A673 (cell line): ENCODE measurements around the gene BBX. TPM values are rescaled to one million over a fixed set of nuclear protein-coding genes. Genes with fewer than 3 reads are reported as not detected.

ENCODE experiments used
- BruUV-seq: library from RNA; stranded (reverse); fragments of 400-500 nt; replicated peaks from 2 replicates; lab custom pipeline; 2021; lab: Mats Ljungman, UMichigan
- CTCF ChIA-PET: fragments of 300-600 bp; sonication (Branson Sonifier 250); formaldehyde crosslinking; loops from one replicate; lab custom pipeline; 2022; ENCODE audit warnings: antibody characterized with exemption; lab: Charles Lee
- POLR2A ChIA-PET: fragments of 300-600 bp; sonication (Branson Sonifier 250); formaldehyde crosslinking; loops from one replicate; lab custom pipeline; 2022; ENCODE audit warnings: antibody characterized with exemption; ENCODE audit not compliant: low non-redundant PET; lab: Charles Lee
- DNase-seq: peaks from one replicate; pipeline ENCODE4 v3.0.0-alpha.2; 2015; ENCODE audit warnings: low spot score
- H3K27ac ChIP-seq: fragments of 200-600 bp; sonication (generic); 2 replicates; pipeline ENCODE4 v1.5.1; 2016; ENCODE audit warnings: mixed run types, low read depth, mild to moderate bottlenecking, mixed read lengths, antibody characterized with exemption, low read length; ENCODE audit not compliant: poor library complexity, severe bottlenecking
- H3K27me3 ChIP-seq: fragments of 200-600 bp; sonication (generic); replicated peaks from 2 replicates; pipeline ENCODE4 v1.6.1; 2017; ENCODE audit warnings: mixed run types, low read depth, mild to moderate bottlenecking, mixed read lengths, antibody characterized with exemption, low read length; ENCODE audit not compliant: insufficient read depth, poor library complexity
- H3K36me3 ChIP-seq: fragments of 200-600 bp; sonication (generic); 2 replicates; pipeline ENCODE4 v1.6.1; 2016; ENCODE audit warnings: mixed run types, mild to moderate bottlenecking, mixed read lengths, antibody characterized with exemption, low read length; ENCODE audit not compliant: insufficient read depth, poor library complexity, severe bottlenecking
- H3K4me1 ChIP-seq: fragments of 200-600 bp; sonication (generic); 2 replicates; pipeline ENCODE4 v1.6.1; 2017; ENCODE audit warnings: mixed run types, mild to moderate bottlenecking, mixed read lengths, antibody characterized with exemption, low read length; ENCODE audit not compliant: insufficient read depth, poor library complexity, severe bottlenecking
- H3K4me3 ChIP-seq: fragments of 200-600 bp; sonication (generic); 2 replicates; pipeline ENCODE4 v1.5.1; 2016; ENCODE audit warnings: low read depth, mixed run types, mild to moderate bottlenecking, mixed read lengths, low read length; ENCODE audit not compliant: poor library complexity, severe bottlenecking
- H3K9me3 ChIP-seq: fragments of 200-600 bp; sonication (generic); 2 replicates; pipeline ENCODE4 v1.6.1; 2016; ENCODE audit warnings: mixed run types, low read depth, mild to moderate bottlenecking, mixed read lengths, antibody characterized with exemption, low read length; ENCODE audit not compliant: poor library complexity, severe bottlenecking
- CTCF ChIP-seq: fragments of 300-800, 200-600 bp; sonication (generic); conservative IDR thresholded peaks from 2 replicates; pipeline ENCODE4 v1.5.1; 2017; ENCODE audit warnings: low read depth, mild to moderate bottlenecking, antibody characterized with exemption, low read length, moderate library complexity, mixed read lengths
- EZH2 ChIP-seq: fragments of 200-600 bp; sonication (generic); IDR thresholded peaks from 2 replicates; pipeline ENCODE4 v1.6.1; 2017; ENCODE audit warnings: borderline replicate concordance, low read depth, mild to moderate bottlenecking, mixed read lengths, antibody characterized with exemption, low read length; ENCODE audit not compliant: poor library complexity, severe bottlenecking
- intact Hi-C: fragments of 100-400 bp; cut with micrococcal nuclease; formaldehyde crosslinking; loops from one replicate; pipeline ENCODE4 v1.10.0; 2022; ENCODE audit not compliant: unreplicated experiment
- total RNA-seq: library from RNA; stranded (reverse); gene quantifications from 2 replicates; pipeline ENCODE4 v1.2.3, GENCODE V29; 2021

BBX gene
- total RNA-seq, 1 experiment from 2014 or later = 28.9 TPM

GRCh38 chr3:107662124-107662507 is 139.4 kb downstream of the BBX start:
- TF ChIP-seq CTCF = no peak
- no peak for TF ChIP-seq EZH2
- DNase-seq = peak; percentile 54
- Histone ChIP-seq H3K4me1 (peaks cover 18% of the 10 kb centered on the region), H3K36me3 (no peaks in the 10 kb centered on the region), H3K4me3 (peak overlapping the region; percentile 3), H3K27ac (no peak overlapping the region), H3K27me3 (no peaks in the 10 kb centered on the region), H3K9me3 (no peaks in the 10 kb centered on the region)
- CTCF ChIA-PET = no interaction called here
- BruUV-seq = no TSS peak
- intact Hi-C loops = loop anchor here (5.0 kb wide), 2 partner anchors 185 to 425 kb away; no protein-coding TSS in a partner anchor
- POLR2A ChIA-PET = interaction anchor here (0.6 kb wide), 1 partner anchor 16 kb away, joined by 3 read pairs; no protein-coding TSS in a partner anchor

- Histone ChIP-seq H3K9me3 (no peaks in the 10 kb centered on the region), H3K27me3 (no peaks in the 10 kb centered on the region), H3K36me3 (no peaks in the 10 kb centered on the region), H3K27ac (no peak overlapping the region), H3K4me3 (peak overlapping the region; percentile 3), H3K4me1 (peaks cover 18% of the 10 kb centered on the region)
- no peak for DNase-seq
- ChIA-PET POLR2A (interaction anchor here (0.6 kb wide), 1 partner anchor 15 kb away, joined by 3 read pairs; no protein-coding TSS in a partner anchor), CTCF (no interaction called here)
- BruUV-seq = no TSS peak
- TF ChIP-seq EZH2 (no peak), CTCF (no peak)
- intact Hi-C loops = loop anchor here (5.0 kb wide), 2 partner anchors 185 to 425 kb away; no protein-coding TSS in a partner anchor
These were observed 139.8 kb downstream of the BBX start for GRCh38 chr3:107662586-107662985.

- Histone ChIP-seq H3K36me3 (no peaks in the 10 kb centered on the region), H3K27me3 (no peaks in the 10 kb centered on the region), H3K4me1 (peaks cover 18% of the 10 kb centered on the region), H3K9me3 (no peaks in the 10 kb centered on the region), H3K27ac (no peak overlapping the region), H3K4me3 (no peak overlapping the region)
- ChIA-PET POLR2A (no interaction called here), CTCF (no interaction called here)
- no peak for TF ChIP-seq CTCF
- TF ChIP-seq EZH2 = no peak
- DNase-seq = no peak
- intact Hi-C loops = loop anchor here (5.0 kb wide), 2 partner anchors 184 to 426 kb away; no protein-coding TSS in a partner anchor
- BruUV-seq = no TSS peak
These were observed 140.5 kb downstream of the BBX start for GRCh38 chr3:107663266-107663665.
